HG02885 (cell line): ENCODE measurements around the gene SLCO1B3.
"Not testable (repeated sequence)": the region's sequence is repeated elsewhere in the genome, so short reads cannot be mapped to it uniquely, and the experiment has no call there.

ENCODE experiments used
- ATAC-seq: cut with Tn5 transposase; IDR thresholded peaks from one replicate; pipeline ENCODE4 v1.9.1; 2021; ENCODE audit warnings: mild to moderate bottlenecking; ENCODE audit not compliant: unreplicated experiment, poor library complexity

Gene SLCO1B3, protein sequence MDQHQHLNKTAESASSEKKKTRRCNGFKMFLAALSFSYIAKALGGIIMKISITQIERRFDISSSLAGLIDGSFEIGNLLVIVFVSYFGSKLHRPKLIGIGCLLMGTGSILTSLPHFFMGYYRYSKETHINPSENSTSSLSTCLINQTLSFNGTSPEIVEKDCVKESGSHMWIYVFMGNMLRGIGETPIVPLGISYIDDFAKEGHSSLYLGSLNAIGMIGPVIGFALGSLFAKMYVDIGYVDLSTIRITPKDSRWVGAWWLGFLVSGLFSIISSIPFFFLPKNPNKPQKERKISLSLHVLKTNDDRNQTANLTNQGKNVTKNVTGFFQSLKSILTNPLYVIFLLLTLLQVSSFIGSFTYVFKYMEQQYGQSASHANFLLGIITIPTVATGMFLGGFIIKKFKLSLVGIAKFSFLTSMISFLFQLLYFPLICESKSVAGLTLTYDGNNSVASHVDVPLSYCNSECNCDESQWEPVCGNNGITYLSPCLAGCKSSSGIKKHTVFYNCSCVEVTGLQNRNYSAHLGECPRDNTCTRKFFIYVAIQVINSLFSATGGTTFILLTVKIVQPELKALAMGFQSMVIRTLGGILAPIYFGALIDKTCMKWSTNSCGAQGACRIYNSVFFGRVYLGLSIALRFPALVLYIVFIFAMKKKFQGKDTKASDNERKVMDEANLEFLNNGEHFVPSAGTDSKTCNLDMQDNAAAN

DNA sequence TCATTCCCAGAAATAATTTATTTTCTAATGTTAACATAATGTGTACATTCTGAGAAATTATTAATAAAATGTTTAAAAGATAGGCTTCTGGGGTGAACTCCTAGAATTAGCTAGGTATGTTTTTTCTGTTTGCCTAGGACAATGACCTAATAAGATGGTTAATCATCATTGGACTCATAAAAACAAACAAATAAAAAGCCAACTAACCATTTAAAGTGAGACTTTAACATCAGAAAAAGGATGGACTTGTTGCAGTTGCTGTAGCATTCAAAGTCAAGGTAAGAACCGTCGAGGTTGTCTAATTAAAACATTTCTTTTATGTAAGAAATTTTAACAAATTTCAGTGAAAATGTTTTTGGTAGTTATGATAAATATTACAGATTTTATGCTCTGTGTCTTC is at the start of gene SLCO1B3:
Gene SLCO1B3, plus strand, starts transcription at position 219 of the 400 bp plus-strand sequence. CDS start 5,034 bp downstream, outside the sequence.
- no peak for ATAC-seq

DNA sequence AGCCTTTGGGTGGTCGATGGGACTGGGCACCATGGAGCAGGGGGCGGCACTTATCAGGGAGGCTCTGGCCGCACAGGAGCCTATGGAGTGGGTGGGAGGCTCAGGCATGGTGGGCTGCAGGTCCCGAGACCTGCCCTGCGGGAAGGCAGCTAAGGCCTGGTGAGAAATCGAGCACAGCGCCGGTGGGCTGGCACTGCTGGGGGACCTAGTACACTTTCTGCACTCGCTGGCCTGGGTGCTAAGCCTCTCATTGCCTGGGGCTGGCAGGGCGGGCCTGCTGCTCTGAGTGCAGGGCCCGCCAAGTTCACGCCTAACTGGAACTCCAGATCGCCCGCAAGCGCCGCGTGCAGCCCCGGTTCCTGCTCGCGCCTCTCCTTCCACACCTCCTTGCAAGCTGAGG is 33.1 kb upstream of the SLCO1B3 start:
- no peak for ATAC-seq

DNA sequence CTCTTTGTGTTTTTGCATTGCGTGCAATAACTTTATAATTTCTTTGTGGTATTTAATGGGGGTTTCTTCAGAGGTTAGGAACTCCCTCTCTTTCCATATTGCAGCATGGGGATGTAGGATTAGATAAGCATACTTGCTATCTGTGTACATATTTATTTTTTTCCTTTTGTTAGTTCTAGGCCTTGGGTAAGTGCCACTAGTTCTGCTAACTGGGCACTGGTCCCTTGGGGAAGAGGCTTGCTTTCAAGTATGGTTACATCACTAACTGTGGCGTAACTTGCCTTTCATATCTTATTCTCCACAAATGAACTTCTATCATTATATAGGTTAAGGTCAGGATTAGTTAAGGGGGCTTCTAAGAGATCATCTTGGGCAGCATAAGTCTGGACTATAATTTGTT is 31.5 kb upstream of the SLCO1B3 start:
- ATAC-seq = no peak

DNA sequence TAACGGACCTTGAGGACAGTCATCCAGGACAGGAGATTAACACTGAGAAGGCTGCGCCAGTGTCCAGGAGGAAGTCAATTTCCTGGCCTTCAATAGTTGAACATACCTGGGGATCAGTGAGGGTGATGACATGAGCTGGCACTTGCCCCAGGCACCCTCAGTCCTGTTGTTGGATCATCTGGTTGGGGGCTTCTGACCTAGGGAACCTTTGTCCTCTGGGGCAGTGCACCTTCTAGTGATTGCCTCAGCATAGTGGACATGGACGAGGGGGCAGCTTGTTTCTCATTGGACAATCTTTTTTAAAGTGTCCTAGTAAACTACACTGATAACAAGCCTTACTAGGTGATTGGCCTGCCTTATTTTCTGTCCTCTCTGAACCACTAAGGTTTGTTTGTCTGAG is 30.5 kb upstream of the SLCO1B3 start:
- not testable (repeated sequence) for ATAC-seq

DNA sequence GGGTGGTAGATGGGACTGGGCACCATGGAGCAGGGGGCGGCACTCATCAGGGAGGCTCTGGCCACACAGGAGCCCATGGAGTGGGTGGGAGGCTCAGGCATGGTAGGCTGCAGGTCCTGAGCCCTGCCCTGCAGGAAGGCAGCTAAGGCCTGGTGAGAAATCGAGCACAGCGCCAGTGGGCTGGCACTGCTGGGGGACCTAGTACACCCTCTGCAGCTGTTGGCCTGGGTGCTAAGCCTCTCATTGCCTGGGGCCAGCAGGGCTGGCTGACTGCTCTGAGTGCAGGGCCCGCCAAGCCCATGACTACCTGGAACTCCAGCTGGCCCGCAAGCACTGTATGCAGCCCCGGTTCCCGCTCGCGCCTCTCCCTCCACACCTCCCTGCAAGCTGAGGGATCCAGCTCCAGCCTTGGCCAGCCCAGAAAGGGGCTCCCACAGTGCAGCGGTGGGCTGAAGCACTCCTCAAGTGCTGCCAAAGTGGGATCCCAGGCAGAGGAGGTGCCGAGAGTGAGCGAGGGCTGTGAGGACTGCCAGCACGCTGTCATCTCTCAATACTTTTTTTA is 26.6 kb upstream of the SLCO1B3 start:
- not testable (repeated sequence) for ATAC-seq

DNA sequence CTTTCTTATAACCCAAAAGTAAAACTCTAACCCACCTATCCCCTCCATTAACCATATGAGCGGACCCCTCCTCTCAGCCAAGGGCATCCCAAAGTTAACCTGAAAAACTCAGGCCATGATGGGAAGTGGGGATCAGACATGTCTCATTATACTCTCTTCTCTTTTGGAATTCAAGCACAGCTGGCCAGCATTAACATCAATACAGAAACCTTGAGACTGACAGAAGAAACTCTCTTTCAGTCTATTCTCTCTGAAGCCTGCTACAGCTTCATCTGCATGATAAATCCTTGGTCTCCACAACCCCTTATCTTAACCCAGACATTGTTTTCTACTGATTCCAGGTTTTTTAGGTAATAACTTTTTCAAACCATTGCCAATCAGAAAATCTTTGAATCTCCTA is 17.5 kb upstream of the SLCO1B3 start:
- no peak for ATAC-seq

DNA sequence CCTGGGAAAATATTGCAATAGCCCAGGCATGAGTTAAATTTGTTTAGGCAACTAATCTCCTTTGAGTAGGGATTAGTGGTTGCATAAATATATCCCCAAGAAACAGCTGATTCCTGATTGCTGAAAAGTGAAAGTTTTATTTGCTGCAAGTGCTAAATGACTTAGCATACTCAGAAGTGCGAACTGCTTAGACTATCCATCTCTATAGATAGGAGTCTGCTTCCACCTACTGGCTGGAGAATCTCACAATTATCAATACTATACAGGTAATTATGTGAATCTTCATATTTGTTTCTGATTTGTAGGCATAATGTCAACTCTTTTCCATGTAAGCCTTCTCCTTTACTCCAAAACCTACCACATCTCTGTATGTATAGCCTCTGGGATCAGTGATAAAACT is 12.0 kb upstream of the SLCO1B3 start:
- ATAC-seq = no peak

DNA sequence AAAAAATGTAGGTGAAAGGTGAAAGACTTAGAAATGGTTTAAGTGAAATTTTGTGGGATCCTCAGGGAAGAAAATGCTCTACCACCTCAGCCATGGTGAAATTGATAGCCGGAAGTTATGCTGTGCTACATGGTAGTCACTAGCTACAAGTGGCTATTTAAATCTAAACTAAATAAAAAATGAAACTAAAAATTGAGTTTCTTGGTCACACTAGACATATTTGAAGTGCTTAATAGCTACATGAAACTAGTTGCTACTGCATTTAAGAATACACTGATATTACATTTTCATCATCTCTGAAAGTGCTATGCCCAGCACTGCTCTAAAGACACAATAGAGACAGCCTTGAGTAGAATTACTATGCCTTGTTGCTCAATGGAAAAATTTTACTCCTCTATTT is 10.3 kb upstream of the SLCO1B3 start:
- no peak for ATAC-seq

DNA sequence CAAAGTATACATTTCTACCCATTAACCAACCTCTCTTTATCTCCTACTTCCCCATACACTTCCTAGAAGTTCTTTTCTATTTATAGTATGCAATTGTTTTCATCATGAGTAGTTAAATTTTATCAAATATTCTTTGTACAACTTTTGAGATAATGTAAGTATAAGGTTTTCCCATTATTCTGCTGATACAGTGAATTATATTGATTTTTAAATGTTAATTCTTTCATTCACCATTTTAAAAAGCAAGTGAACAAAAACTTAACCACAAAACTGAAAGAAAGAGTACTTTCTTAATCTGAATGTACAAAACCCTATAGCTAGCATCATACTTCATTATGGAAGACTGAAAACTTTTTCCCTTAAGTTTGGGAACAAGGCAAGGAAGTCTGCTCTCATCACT is 9.5 kb upstream of the SLCO1B3 start:
- no peak for ATAC-seq

DNA sequence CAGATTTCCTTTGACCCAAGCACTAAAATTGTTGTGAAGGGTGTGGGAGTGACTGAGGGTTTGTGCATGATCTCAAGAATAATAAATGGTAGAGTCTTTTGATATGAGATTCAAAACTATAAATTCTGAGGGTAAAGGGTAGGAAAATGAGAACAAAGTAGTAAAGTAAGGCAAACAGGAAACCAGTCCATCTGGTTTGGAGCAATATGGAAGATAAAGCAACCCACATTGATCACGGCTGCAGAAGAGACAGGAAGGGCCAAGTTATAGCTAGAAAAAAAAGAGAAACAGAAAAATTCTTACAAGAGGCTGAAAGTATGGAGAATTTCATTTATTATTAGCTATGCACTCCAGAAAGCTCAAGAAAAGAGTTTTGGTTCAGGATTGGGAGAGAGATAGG is 4.6 kb upstream of the SLCO1B3 start:
- ATAC-seq = no peak

DNA sequence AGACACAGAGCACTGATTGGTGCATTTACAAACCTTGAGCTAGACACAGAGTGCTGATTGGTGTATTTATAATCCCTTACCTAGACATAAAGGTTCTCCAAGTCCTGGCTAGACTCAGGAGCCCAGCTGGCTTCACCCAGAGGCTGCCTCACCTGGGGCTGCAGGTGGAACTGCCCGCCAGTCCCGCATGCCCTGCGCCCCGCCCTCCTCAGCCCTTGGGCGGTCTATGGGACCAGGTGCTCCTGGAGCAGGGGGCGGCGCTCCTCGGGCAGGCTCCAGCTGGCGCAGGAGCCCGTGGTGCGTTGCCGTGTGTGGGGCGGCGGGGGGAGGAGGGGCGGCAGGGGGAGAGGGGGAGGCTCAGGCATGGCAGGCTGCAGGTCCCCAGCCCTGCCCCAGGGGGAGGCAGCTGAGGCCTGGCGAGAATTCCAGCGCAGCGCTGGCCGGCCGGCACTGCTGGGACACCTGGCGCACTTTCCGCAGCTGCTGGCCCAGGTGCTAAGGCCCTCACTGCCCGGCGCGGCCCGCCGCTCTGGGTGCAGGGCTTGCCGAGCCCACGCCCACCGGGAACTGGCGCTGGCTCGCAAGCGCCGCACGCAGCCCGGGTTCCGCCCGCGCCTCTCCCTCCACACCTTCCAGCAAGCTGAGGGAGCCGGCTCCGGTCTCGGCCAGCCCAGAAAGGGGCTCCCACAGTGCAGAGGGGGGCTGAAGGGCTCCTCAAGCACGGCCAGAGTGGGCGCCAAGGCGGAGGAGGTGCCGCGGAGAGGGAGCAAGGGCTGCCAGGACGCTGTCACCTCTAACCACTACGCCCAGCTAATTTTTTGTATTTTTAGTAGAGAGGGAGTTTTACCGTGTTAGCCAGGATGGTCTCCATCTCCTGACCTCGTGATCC is 3.1 kb upstream of the SLCO1B3 start:
- no peak for ATAC-seq

DNA sequence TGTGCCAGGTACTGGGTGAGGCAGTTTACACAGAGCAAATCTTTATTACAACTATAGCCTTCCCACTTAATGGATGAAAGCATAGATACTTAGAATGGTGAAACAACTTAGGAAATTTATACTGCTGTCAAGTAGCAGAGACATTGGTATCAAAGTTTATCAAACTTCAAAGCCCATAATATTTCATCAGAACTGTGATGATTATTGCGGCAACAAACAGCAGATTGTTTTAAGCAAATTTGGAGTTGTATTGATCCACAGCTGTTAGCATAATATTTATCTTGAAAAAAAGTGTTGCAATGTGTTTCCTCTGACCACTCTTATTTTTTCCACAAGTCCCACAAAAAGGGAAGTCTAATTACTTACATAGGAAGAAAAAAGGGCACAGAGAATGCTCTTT is 2.0 kb upstream of the SLCO1B3 start:
- no peak for ATAC-seq

DNA sequence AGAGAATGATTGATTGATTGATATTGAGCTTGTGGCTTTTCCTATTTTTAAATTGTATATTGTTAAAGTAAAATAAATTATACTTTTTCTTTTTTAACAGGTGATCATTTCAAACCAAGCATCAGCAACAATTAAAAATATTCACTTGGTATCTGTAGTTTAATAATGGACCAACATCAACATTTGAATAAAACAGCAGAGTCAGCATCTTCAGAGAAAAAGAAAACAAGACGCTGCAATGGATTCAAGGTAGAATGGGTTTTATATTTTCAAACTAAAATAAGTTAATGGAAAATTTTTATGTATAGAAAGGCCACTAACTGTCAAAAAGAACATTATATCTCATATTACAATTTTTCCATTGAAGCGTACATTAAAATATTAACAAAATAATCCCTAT is 5.1 kb downstream of the SLCO1B3 start:
- no peak for ATAC-seq

DNA sequence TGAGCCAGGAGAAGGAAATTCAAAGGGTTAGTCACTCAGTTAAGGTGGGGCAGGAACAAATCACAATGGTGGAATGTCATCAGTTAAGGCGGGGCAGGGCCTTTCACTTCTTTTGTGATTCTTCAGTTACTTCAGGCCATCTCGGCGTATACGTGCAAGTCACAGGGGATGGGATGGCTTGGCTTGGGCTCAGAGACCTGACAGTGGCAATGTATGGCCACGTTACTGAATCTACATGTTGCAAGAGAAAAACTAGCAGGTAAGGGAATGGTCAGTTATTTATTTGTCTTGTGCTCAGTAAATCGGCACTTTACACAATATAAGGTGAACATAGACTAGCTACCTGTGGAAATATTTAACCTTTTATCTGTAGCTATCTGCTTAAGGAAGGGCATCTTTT is 11.9 kb downstream of the SLCO1B3 start:
- ATAC-seq = no peak

DNA sequence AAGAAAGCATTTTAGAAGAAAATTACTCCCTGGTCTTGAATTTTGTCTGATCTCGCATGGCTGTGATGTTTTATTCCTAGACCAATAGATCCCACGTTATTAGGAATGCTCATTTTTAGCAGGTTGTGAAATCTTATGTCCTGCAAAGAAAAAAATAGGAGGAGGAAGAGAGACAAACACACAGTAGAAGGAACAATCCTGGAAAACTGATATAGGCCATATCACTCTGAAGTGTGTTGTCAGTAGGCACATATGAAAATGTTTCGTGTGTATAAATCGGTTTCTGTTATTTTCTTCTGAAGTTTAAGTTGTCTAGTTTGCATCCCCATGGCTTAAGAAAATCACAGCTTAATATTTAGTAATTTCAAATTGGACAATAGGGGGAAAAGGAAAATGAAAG is 12.4 kb downstream of the SLCO1B3 start:
- no peak for ATAC-seq

DNA sequence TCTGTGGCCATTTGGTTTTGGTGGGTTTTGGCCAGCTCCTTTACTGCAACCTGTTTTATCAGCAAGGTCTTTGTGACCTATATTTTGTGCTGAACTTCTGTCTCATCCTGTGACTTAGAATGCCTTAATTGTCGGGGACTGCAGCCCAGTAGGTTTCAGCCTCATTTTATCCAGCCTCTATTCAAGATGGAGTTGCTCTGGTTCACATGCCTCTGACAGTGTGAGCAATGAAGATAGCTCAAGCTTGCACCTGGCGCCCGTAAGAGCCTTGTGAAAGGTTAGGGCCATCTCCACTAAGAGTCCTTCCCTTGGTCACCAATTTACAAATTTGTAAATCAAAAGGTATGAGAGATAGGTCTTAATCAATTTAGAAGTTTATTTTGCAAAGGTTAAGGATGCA is 19.4 kb downstream of the SLCO1B3 start:
- no peak for ATAC-seq

DNA sequence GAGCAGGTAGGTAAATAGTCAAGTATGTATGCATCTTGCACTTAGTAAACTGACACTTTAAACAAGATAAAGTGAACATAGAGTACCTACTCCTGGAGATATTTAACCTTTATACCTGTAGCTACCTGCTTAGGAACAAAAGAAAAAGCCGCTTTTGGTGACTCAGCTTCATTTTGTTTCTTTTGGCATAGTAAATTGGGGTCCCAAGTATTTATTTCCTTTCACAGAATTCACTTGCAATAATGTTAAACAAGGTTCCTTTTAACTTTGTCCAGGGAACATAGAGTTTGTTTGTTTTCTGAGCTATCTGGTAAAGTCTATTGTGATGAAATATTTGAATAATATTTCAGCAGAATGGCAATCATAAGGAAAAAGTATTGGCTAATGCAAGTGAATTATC is 20.0 kb downstream of the SLCO1B3 start:
- ATAC-seq = no peak

DNA sequence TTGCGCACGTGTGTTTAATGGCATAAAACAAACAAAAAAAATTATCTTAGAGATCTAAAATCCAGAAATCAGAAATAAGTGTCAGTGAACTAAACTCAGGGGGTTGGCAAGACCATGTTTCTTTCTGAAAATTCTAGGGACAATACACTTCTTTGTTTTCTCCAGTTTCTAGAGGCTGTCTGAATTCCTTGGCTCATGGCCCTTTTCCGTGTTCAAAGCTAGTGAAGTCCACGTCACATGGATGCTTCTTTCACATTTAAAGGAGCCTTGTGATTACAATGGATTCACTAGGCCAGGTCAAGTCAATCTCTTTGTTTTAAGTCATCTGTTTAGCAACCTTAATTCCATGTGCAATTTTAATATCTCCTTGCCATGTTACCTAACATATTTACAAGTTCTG is 22.4 kb downstream of the SLCO1B3 start:
- ATAC-seq = no peak

DNA sequence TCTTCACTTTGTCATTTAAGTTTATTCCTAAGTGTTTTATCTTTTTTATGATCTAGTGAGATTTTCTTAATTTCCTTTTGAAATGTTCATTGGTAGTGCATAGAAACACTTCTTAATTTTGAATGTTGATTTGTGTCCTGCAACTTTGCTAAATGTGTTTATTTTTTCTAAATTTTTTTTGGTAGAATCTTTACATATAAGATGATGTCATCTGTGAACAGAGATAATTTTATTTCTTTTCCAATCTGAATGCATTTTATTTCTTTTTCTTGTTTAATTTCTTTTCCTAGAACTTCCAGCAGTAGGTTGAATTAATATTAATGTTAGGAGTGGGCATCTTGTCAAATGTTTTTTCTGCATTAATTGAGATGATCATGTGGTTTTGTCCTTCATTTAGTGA is 42.1 kb downstream of the SLCO1B3 start:
- no peak for ATAC-seq

DNA sequence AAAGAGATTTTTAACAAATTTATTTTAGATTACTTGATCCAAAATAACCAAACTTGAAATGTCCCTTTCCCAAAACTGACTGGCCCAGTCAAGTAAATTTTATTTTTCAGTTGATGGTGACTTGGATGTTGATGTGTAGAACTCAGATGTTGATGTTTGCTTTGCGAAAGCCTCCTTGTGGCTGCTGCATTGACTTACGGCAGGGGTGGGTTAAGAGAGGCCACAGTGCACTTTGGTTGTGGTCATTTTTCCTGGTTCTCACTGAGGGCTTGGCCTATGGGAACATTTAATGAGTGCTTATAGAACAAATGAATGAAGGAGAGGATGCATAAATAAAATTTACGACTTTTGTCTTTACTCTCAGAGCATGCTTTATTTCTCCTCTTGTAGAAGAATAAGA is 52.6 kb downstream of the SLCO1B3 start:
- no peak for ATAC-seq

DNA sequence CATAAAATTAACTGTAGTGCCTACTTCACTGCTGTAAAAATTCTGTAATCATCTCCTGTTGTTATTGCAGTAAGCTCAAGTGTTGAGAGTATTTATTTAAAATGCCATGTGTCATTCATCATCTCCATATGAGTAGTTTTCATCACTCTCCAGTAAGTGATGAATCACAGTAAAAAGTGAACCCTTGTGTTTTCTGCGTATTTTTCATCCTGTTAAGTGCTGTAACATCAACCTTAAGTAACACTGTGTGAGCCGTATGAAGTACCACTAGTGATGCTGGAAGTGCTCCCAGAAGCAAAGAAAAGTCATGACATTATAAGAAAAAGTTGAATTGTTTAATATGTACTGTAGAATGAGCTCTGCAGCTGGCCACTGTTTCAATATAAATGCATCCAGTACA is 55.4 kb downstream of the SLCO1B3 start:
- no peak for ATAC-seq
